PFSK-1 (cell line): ENCODE measurements around the gene ZNF814.

Experiments used
- POLR2AphosphoS5 ChIP-seq: IDR thresholded peaks from 2 replicates; pipeline ENCODE4 v1.6.1; 2012; ENCODE audit warnings: low read depth, mild to moderate bottlenecking, control low read depth, low read length, moderate library complexity
- TF ChIP-seq, protein P1 (sequence below), 2 experiments: IDR thresholded peaks; 2 replicates each; pipeline versions ENCODE4 v1.6.1 to v1.8.0; 2011 to 2012; ENCODE audit warnings: low read depth in 2 of 2, low read length in 2 of 2, control low read depth in 1 of 2, inconsistent platforms in 1 of 2, mild to moderate bottlenecking in 1 of 2, moderate library complexity in 1 of 2; ENCODE audit not compliant: insufficient read depth in 1 of 2

DNA sequence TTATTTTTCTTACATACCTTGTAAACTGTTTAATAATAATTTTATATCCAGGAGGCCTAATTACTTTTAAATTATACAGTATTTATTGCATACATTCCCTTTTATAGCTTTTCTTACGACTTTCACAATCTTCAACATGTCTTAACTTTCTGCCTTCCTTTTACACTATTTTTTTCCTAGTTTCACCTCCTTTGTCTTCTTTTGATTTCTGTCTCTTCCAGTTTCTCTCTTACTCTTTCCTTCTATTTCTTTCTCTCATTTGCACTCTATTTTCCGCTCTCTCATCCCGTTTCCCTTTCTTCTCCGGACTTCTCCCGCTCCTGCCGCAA, 85.6 kb downstream of the ZNF814 start:
- TF ChIP-seq POLR2AphosphoS5 = no peak
- TF ChIP-seq, protein P1, sequence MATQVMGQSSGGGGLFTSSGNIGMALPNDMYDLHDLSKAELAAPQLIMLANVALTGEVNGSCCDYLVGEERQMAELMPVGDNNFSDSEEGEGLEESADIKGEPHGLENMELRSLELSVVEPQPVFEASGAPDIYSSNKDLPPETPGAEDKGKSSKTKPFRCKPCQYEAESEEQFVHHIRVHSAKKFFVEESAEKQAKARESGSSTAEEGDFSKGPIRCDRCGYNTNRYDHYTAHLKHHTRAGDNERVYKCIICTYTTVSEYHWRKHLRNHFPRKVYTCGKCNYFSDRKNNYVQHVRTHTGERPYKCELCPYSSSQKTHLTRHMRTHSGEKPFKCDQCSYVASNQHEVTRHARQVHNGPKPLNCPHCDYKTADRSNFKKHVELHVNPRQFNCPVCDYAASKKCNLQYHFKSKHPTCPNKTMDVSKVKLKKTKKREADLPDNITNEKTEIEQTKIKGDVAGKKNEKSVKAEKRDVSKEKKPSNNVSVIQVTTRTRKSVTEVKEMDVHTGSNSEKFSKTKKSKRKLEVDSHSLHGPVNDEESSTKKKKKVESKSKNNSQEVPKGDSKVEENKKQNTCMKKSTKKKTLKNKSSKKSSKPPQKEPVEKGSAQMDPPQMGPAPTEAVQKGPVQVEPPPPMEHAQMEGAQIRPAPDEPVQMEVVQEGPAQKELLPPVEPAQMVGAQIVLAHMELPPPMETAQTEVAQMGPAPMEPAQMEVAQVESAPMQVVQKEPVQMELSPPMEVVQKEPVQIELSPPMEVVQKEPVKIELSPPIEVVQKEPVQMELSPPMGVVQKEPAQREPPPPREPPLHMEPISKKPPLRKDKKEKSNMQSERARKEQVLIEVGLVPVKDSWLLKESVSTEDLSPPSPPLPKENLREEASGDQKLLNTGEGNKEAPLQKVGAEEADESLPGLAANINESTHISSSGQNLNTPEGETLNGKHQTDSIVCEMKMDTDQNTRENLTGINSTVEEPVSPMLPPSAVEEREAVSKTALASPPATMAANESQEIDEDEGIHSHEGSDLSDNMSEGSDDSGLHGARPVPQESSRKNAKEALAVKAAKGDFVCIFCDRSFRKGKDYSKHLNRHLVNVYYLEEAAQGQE (IDR thresholded peaks at IDR 0.05; ENCODE audit: insufficient read depth in 1 of 2, low read depth in 2 of 2, low read length in 2 of 2) = no peak
